Gastroesophageal sphincter (tissue), 3 donors: Measurements from ENCODE around the gene LCNL1.

Source experiments
- CTCF ChIP-seq, 4 experiments: fragments of 200-600 bp in 2 of 4; fragments of 450-650 bp in 2 of 4; sonication (generic) in 1 of 4; IDR thresholded peaks; one replicate each; pipeline ENCODE4 v1.5.1; 2017 to 2019; ENCODE audit warnings: antibody characterized with exemption in 4 of 4, mild to moderate bottlenecking in 2 of 4, moderate library complexity in 2 of 4
- EP300 ChIP-seq: sonication (generic); formaldehyde crosslinking; IDR thresholded peaks from one replicate; pipeline ENCODE4 v1.6.1; 2017; ENCODE audit warnings: antibody characterized with exemption, mild to moderate bottlenecking
- POLR2A ChIP-seq, 2 donors: fragments of 450-650 bp; IDR thresholded peaks; one replicate each; pipeline ENCODE4 v1.6.1; 2017; ENCODE audit warnings: antibody characterized with exemption in 2 of 2, mild to moderate bottlenecking in 2 of 2, moderate library complexity in 1 of 2

- TF ChIP-seq CTCF (IDR thresholded peaks at IDR 0.05) (no peak), POLR2A (IDR thresholded peaks at IDR 0.05) (no peak), EP300 (no peak)
Observed at GRCh38 chr9:136962163-136962562, 20.6 kb upstream of the LCNL1 start.
